HG03558 (cell line): ENCODE data around the gene PEDS1.
"Not testable (repeated sequence)": the region's sequence is repeated elsewhere in the genome, so short reads cannot be mapped to it uniquely, and the experiment has no call there.

Source experiments
- ATAC-seq: cut with Tn5 transposase; IDR thresholded peaks from one replicate; pipeline ENCODE4 v1.9.1; 2021; ENCODE audit warnings: moderate number of reproducible peaks; ENCODE audit not compliant: unreplicated experiment; ENCODE audit errors: extremely low read depth

PEDS1 gene

DNA sequence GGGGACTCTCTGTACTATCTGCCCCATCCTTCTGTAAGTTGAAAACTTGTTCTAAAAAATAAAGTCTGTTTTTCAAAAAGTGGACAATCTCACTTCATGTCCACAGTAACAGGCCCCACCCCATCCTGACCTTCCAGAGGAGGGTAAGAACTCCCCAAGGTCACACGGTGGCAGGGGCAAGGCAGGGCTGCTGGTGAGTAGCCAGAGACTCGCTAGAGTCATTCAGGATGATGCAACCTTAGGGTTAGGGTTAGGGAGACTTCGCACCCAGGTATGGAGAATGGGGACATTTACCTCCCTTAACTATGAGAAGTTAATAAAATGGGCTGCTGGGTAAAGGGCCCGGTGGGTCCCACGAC is 15.4 kb downstream of the PEDS1 start:
- no peak for ATAC-seq

- not testable (repeated sequence) for ATAC-seq
Observed at GRCh38 chr20:50137702-50138101, 15.8 kb downstream of the PEDS1 start.

- ATAC-seq, result no peak
Observed at GRCh38 chr20:50136822-50137599, 16.5 kb downstream of the PEDS1 start.

- not testable (repeated sequence) for ATAC-seq
Observed at GRCh38 chr20:50135157-50135556, 18.4 kb downstream of the PEDS1 start.

DNA sequence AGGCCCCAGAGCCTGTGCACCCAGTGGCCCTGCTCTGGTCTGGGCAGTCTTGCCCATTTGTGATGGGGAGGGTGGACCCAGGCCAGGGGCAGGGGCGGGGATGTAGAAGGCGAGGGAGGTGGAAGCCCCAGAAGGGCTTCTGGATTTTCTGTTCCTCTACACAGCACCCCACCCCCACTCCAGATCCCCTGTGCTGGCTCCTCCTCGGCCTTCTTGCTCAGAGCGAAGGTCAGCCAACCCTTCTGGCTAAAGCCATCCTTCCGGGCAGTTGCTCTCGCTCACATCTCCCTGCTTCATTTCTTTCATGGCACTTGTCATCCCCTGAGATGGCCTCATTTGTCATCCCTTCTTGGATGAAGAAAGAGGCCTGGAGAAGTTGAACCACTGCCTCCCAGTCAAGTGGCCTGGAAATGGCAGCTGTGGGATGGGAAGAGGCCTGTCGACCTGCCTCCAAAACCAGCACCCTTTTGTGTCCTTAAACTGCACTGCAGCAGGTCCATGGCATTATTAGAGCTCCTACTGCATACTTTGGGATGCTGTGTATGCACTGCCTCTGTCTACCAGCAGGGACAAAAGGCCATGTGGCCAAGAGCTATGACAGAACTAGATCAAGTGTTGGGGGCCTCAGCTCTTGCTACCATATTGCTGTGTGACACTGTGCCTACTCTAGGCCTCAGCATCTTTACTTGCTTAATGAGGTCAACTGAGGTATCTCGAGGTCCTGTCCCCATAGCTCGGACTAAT is 19.9 kb downstream of the PEDS1 start:
- ATAC-seq, result no peak

DNA sequence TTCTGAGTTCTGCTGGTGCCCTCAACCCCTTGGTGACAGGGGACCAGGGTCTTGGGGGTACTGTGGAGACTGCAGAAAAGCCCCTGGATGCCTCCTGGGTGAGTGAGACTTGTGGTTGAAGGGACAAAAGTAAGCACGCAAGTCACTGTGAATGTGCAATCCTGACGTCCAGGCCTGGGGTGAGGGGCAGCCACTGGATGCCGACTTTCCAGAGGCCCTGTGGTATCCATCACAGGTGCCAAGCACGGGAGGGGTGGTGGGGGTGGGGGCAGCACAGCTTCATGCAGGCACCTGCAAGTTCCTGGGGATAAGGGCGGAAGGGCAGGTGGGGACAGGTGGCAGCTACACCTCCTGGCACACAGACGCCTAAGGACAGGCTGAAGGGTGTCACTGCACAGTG is 20.5 kb downstream of the PEDS1 start:
- ATAC-seq, result no peak

GRCh38 chr20:50130995-50131394 is 22.5 kb downstream of the PEDS1 start:
- no peak for ATAC-seq

DNA sequence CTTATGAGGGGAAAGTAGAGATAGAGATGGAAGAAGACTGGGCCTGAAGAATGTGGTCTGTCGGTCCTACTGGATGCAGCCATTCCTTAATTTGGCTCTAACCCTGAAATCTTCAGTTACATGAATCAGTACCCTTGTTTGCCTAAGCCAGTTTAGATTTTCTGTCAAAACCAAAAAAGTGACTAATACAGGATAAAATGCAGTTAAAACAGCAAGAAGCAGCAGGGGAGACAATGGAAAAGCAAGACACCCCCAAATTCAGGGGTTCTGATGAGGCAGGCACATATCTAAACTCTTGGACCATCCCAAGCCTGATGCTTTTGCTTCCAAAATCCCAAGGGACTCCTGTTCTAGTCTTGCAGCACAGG is 23.2 kb downstream of the PEDS1 start:
- ATAC-seq, result no peak

- ATAC-seq, result no peak
Observed at GRCh38 chr20:50129662-50130355, 23.7 kb downstream of the PEDS1 start.

- ATAC-seq, result no peak
Observed at GRCh38 chr20:50128520-50128905, 25.0 kb downstream of the PEDS1 start.

- no peak for ATAC-seq
Observed at GRCh38 chr20:50127587-50128519, 25.7 kb downstream of the PEDS1 start.

- ATAC-seq, result no peak
Observed at GRCh38 chr20:50126662-50127061, 26.9 kb downstream of the PEDS1 start.

DNA sequence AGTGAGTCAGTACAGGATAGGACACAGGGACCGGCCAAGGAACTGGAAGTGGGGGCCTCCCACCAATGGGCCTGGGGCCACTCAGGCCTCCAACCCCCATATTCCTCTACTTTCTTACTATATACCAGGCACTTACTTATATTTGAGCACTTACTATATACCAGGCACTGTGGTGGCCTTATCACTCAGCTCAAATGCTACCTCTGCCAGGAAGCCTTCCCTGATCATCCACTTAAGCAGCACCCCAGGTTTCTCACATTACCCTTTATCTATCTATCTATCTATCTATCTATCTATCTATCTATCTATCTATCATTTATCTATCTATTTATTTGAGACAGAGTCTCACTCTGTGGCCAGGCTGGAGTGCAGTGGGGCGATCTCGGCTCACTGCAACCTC is 28.2 kb downstream of the PEDS1 start:
- ATAC-seq, result no peak

- no peak for ATAC-seq
Observed at GRCh38 chr20:50124496-50124895, 29.0 kb downstream of the PEDS1 start.

- no peak for ATAC-seq
Observed at GRCh38 chr20:50123418-50123817, 30.1 kb downstream of the PEDS1 start.

- ATAC-seq, result no peak
Observed at GRCh38 chr20:50122763-50123162, 30.8 kb downstream of the PEDS1 start.

DNA sequence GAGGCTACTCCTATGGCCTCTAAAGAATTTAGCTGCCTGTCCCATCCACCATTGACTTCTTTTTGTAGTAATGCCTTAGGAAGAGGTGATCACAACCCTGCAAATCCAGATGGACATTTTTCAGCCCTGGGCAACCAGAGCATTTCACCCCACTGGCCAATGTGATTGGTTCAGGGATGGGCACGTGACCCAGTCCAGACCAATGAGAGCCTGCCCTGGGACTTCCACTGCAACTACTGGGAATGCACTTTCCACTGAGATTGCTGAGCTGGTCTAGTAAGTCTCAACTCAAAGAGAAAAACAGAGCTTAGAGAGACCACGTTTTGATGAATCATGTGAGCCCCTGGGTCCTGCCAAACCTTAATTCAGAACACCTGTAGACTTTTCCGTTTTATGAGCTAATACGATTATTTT is 31.7 kb downstream of the PEDS1 start:
- ATAC-seq, result no peak

DNA sequence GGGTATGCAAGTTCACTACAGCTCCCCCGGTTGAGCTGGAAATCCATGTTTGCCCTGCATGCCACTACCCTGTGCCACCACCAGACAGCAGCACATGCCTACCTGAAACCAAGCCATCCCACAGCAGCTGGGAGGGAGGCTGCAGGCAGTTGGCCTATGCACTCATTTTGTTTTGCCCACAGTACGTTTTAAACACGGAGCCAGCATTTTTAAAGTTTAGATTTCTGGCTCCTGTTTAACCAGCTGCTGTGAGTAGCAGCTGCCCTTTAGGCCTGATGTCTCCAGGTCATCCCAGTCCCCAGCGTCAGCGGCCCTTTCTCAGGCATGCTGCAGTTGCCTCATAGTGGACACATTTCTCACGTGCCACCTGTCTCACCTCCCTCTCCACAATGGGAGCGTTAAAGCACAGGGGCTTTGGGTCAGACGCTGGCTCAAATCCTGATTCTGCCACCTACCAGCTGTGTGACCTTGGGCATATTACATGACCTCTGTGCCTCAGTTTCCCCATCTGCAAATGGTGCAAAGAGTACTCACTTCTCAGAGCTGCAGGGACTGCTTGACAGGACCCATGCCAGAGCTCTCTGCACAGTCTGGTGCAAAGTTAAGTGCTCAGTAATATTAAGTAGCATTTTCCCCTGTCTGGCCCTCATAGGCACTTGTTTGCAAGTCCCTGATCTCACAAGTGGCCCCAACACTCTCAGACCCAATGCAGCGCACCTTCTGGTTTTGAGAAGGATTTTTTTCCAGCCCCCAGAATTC is 32.4 kb downstream of the PEDS1 start:
- ATAC-seq, result no peak

DNA sequence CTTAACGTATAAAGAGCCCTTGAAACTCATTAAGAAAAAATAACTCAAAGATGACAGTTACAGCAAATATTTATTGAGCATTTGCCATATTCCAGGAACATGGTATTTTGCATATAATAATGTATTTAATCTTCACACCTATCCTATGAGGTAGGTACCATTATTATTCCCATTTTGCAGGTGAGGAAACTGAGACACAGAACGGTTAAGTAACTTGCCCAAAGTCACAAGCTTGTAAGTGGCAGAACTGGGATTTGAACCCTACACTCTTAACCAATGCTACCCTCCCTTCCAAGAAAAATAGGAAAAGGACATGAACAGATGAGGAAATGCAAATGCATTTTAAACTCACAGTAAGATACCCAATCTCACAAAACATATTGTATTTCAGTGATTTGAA is 35.3 kb downstream of the PEDS1 start:
- ATAC-seq, result no peak
